B cell (primary cell): ENCODE measurements around the gene TOMM20L. TPM values are rescaled to one million over a fixed set of nuclear protein-coding genes. Genes with fewer than 3 reads are reported as not detected.

Experiments
- ATAC-seq: fragments of 200-7000 bp; cut with Tn5 transposase; one replicate; pipeline ENCODE4 v1.10.0; 2021; ENCODE audit warnings: low read depth, mild to moderate bottlenecking, moderate number of reproducible peaks, moderate library complexity
- CTCF ChIA-PET: fragments of 350-600 bp; sonication (Branson Sonifier 250); formaldehyde crosslinking; loops from one replicate; lab custom pipeline; 2021; ENCODE audit warnings: antibody characterized with exemption, inconsistent platforms; lab: Charles Lee
- POLR2A ChIA-PET: fragments of 350-600 bp; sonication (Branson Sonifier 250); formaldehyde crosslinking; loops from one replicate; lab custom pipeline; 2021; ENCODE audit warnings: antibody characterized with exemption; lab: Charles Lee
- DNase-seq: peaks from one replicate; pipeline ENCODE4 v3.0.0; 2013
- H2AFZ ChIP-seq: 2 replicates; pipeline ENCODE4 v1.6.1; 2012; ENCODE audit warnings: mild to moderate bottlenecking, low read depth, low read length; ENCODE audit not compliant: insufficient read depth, poor library complexity, severe bottlenecking
- H3K27ac ChIP-seq, 2 donors: 1 replicate in 1 of 2; 2 replicates in 1 of 2; pipeline ENCODE4 v1.5.1; 2012 to 2013; ENCODE audit warnings: low read length in 2 of 2, mild to moderate bottlenecking in 2 of 2, moderate library complexity in 1 of 2
- H3K27me3 ChIP-seq, 4 experiments: fragments of 200-600 bp in 1 of 4; sonication (generic) in 1 of 4; replicated peaks in 1 of 4; 1 replicate in 2 of 4; 2 replicates in 2 of 4; pipeline versions ENCODE4 v1.6.1 to v1.7.0; 2013 to 2016; ENCODE audit warnings: low read length in 3 of 4, mild to moderate bottlenecking in 2 of 4, mixed read lengths in 1 of 4, moderate library complexity in 1 of 4; ENCODE audit not compliant: insufficient read depth in 4 of 4, control insufficient read depth in 3 of 4; ENCODE audit errors: control extremely low read depth in 1 of 4
- H3K36me3 ChIP-seq, 2 experiments: replicated peaks in 1 of 2; 1 replicate in 1 of 2; 2 replicates in 1 of 2; pipeline versions ENCODE4 v1.6.1 to v1.7.1; 2013; ENCODE audit warnings: low read length in 1 of 2; ENCODE audit not compliant: insufficient read depth in 2 of 2, control insufficient read depth in 1 of 2; ENCODE audit errors: control extremely low read depth in 1 of 2, extremely low read depth in 1 of 2
- H3K4me1 ChIP-seq, 2 donors: fragments of 200-600 bp in 1 of 2; sonication (generic) in 1 of 2; 1 replicate in 1 of 2; 2 replicates in 1 of 2; pipeline versions ENCODE4 v1.5.1 to v1.6.1; 2013 to 2017; ENCODE audit warnings: low read length in 2 of 2; ENCODE audit not compliant: control insufficient read depth in 2 of 2, insufficient read depth in 2 of 2
- H3K4me2 ChIP-seq: replicated peaks from 2 replicates; pipeline ENCODE3; 2012; ENCODE audit warnings: mild to moderate bottlenecking, low read depth, low read length; ENCODE audit not compliant: poor library complexity, severe bottlenecking
- H3K4me3 ChIP-seq, 5 experiments: fragments of 200-600 bp in 1 of 5; sonication (generic) in 1 of 5; 1 replicate in 3 of 5; 2 replicates in 2 of 5; pipeline versions ENCODE4 v1.5.1 to v1.7.0; 2011 to 2016; ENCODE audit warnings: low read length in 4 of 5, mild to moderate bottlenecking in 4 of 5, low read depth in 2 of 5, control low read depth in 1 of 5, moderate library complexity in 1 of 5; ENCODE audit not compliant: insufficient read depth in 1 of 5; ENCODE audit errors: control extremely low read depth in 1 of 5, extremely low read depth in 1 of 5
- H3K79me2 ChIP-seq: fragments of 200-600 bp; sonication (generic); one replicate; pipeline ENCODE4 v1.6.0; 2016; ENCODE audit warnings: low read length; ENCODE audit not compliant: control insufficient read depth, insufficient read depth
- H3K9ac ChIP-seq: fragments of 200-600 bp; sonication (generic); 2 replicates; pipeline ENCODE4 v1.6.1; 2017; ENCODE audit warnings: mild to moderate bottlenecking, low read length, moderate library complexity
- H3K9me3 ChIP-seq, 3 donors: one replicate each; pipeline versions ENCODE4 v1.6.1 to v1.7.1; 2013; ENCODE audit warnings: low read length in 2 of 3; ENCODE audit not compliant: control insufficient read depth in 2 of 3, insufficient read depth in 1 of 3; ENCODE audit errors: control extremely low read depth in 1 of 3
- H4K20me1 ChIP-seq: 2 replicates; pipeline ENCODE4 v1.6.0; 2012; ENCODE audit warnings: mild to moderate bottlenecking, low read length; ENCODE audit not compliant: insufficient read depth, control insufficient read depth, poor library complexity, severe bottlenecking
- H3K27ac Mint-ChIP-seq: one replicate; pipeline ENCODE4 v1.8.0; 2021; ENCODE audit warnings: mixed read lengths
- H3K27me3 Mint-ChIP-seq: one replicate; pipeline ENCODE4 v1.8.0; 2021; ENCODE audit warnings: mixed read lengths
- H3K4me1 Mint-ChIP-seq: one replicate; pipeline ENCODE4 v1.8.0; 2021; ENCODE audit warnings: mixed read lengths
- H3K4me3 Mint-ChIP-seq: one replicate; pipeline ENCODE4 v1.8.0; 2021; ENCODE audit warnings: mixed read lengths
- H3K9me3 Mint-ChIP-seq: one replicate; pipeline ENCODE4 v1.8.0; 2022; ENCODE audit warnings: mixed read lengths; ENCODE audit not compliant: insufficient read depth
- CTCF ChIP-seq: fragments of 200-600 bp; IDR thresholded peaks from one replicate; pipeline ENCODE4 v1.8.0; 2022; ENCODE audit warnings: antibody characterized with exemption, mild to moderate bottlenecking
- EZH2 ChIP-seq: IDR thresholded peaks from 2 replicates; pipeline ENCODE4 v1.6.1; 2012; ENCODE audit warnings: borderline replicate concordance, low read depth, mild to moderate bottlenecking, moderate library complexity, low read length; ENCODE audit not compliant: insufficient read depth, poor library complexity, severe bottlenecking
- WGBS: methylation state at CpG from one replicate; pipeline ENCODE4 v1.1.5; 2013; ENCODE audit warnings: missing lambda C conversion rate; ENCODE audit not compliant: insufficient coverage; 5-methylcytosine and 5-hydroxymethylcytosine counted together
- intact Hi-C: fragments of 100-400 bp; cut with micrococcal nuclease; formaldehyde crosslinking; loops from one replicate; pipeline ENCODE4 v1.10.0; 2022
- polyA plus RNA-seq: library from polyadenylated mRNA; depleted of rRNA; stranded (reverse); fragments of >200 nt; gene quantifications from 2 replicates; pipeline ENCODE4 v1.2.3, GENCODE V29; 2012
- total RNA-seq, 2 donors: library from RNA; stranded (reverse); fragments of 120-200 nt in 1 of 2; gene quantifications; 1 replicate in 1 of 2; 2 replicates in 1 of 2; pipeline versions ENCODE4 v1.2.3 to v1.2.4, GENCODE V29; 2013 to 2022

TOMM20L gene
- total and polyA plus RNA-seq, 2 donors (not counting 1 experiment from before 2014, with no cell fraction given): 1.3 TPM; not detected in 1

GRCh38 chr14:58401587-58401986 lies 5.9 kb downstream of the TOMM20L start:
- ChIA-PET CTCF (interaction anchor here (1.1 kb wide), 1 partner anchor 292 kb away, joined by 3 read pairs; no protein-coding TSS in a partner anchor), POLR2A (no interaction called here)
- Histone ChIP-seq H3K4me1 (peaks cover under 1 to 3% of the 10 kb centered on the region in 2 donors), H4K20me1 (no peaks in the 10 kb centered on the region), H3K36me3 (no peaks in the 10 kb centered on the region), H3K9ac (no peak overlapping the region), H3K9me3 (peaks cover 0 to 1% (median 0%) of the 10 kb centered on the region in 3 donors), H3K79me2 (no peaks in the 10 kb centered on the region), H3K4me3 (no peak overlapping the region), H2AFZ (no peak overlapping the region), H3K4me2 (no peak overlapping the region), H3K27ac (no peak overlapping the region), H3K27me3 (no peaks in the 10 kb centered on the region)
- Mint-ChIP-seq H3K4me3 (no peak overlapping the region), H3K27me3 (no peaks in the 10 kb centered on the region), H3K4me1 (peaks cover 3% of the 10 kb centered on the region), H3K27ac (no peak overlapping the region), H3K9me3 (no peaks in the 10 kb centered on the region)
- DNase-seq (no peak), ATAC-seq (no peak)
- intact Hi-C loops: no loop called here
- TF ChIP-seq EZH2 (no peak), CTCF (no peak)
- no CpG with 5 or more reads among the region's 3 CpGs for WGBS

- POLR2A ChIA-PET: no interaction called here
- H3K4me1 Mint-ChIP-seq: no peaks in the 10 kb centered on the region
- Histone ChIP-seq H3K27ac (no peak overlapping the region), H3K9me3 (no peaks in the 10 kb centered on the region), H3K4me3 (no peak overlapping the region), H3K36me3 (peaks cover 5 to 27% of the 10 kb centered on the region in 2 experiments), H3K79me2 (peaks cover 5% of the 10 kb centered on the region), H3K27me3 (no peaks in the 10 kb centered on the region), H4K20me1 (no peaks in the 10 kb centered on the region), H3K4me1 (no peaks in the 10 kb centered on the region), H2AFZ (no peak overlapping the region), H3K4me2 (no peak overlapping the region), H3K9ac (no peak overlapping the region)
- CTCF ChIA-PET: no interaction called here
- no peak for TF ChIP-seq EZH2
- TF ChIP-seq CTCF: no peak
- no peaks in the 10 kb centered on the region for H3K9me3 Mint-ChIP-seq
- no peak overlapping the region for H3K27ac Mint-ChIP-seq
- no peak overlapping the region for H3K4me3 Mint-ChIP-seq
- no CpG with 5 or more reads among the region's 3 CpGs for WGBS
- no peak for ATAC-seq
- intact Hi-C loops: no loop called here
- DNase-seq: no peak
- no peaks in the 10 kb centered on the region for H3K27me3 Mint-ChIP-seq
Measured at GRCh38 chr14:58408681-58409215, 13.0 kb downstream of the TOMM20L start.
